ENCODE measurements around the gene ZNF17.

Gene ZNF17

DNA sequence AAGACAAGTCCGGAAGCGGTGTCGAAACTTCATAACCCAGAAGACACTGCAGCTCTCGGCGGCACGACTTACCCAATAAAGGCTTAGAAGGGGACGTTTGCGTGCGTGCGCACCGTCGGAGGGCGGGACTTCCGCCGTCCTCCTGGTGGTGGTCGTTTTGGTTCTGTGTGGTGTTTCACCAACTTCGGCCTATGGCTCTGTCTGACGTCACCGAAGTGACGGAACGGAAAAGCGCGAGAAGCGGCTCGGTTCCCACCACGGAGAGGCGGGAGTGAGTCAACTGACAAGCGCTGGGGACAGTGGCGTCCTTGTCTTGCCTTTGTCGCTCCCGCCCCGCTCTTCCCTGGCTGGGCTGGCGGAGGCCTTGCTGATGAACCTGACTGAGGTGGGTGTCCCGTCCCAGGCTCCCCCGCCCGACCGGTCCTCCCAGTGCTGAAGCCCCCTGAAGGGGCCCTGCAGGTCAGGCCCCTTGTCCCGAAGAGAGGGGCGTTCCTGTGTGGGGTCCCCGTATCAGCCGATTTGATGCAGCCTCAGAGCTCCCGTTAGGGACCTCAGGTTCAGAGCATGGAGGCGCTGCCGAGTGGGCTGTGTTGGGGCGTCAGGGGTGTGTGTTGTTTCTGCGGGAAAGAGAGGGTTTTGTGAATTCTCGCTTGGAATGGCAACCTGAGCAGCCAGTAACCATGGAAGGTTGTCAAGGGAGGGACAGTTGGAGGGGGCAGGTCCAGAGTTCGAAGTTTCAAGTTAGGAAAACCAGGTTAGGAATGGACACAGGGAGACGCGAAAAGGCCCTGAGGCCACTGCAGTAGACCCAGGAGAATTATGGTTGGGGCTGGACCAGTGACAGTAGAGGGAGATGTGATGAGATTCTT, 21.0 kb upstream of the ZNF17 start, which contains the start of gene ZNF548:
Gene ZNF548, plus strand, starts transcription at position 125 of the 869 bp plus-strand sequence. Its CDS starts 246 bp downstream, at position 371.
- ATAC-seq (replicated peaks) = peak; percentile 93

DNA sequence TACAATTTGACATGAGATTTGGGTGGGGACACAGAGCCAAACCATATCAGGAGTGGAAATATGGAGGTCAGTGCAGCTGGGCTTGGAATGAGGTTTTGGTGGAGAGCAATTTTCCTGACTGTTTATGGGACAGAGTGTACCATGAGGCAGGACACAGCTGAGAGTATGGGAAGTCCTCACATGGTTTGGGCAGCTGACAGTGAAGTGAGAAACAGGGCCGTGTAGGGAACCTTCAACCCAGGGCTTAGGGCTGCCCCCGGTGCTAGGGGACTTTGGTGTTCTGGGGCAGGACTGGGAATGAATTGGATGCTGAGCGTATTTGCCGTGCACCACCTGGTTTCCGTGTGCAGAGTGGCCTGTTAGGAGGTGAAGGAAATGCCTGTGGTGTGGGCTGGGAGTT, 15.3 kb upstream of the ZNF17 start:
- H3K4me1 Mint-ChIP-seq (ENCODE audit: low read depth in 2 of 2) = peaks cover 27 to 36% of the 10 kb centered on the region in 2 donors
- no peak overlapping the region for H3K27ac Mint-ChIP-seq
- no peaks in the 10 kb centered on the region for H3K27me3 Mint-ChIP-seq
- peaks cover 18 to 42% of the 10 kb centered on the region in 2 donors for H3K9me3 Mint-ChIP-seq
- peaks cover 41% of the 10 kb centered on the region for H3K36me3 Mint-ChIP-seq (ENCODE audit: insufficient read depth)
- no peak for DNase-seq
- no peak for ATAC-seq (replicated peaks)
- no peak overlapping the region for H3K4me3 Mint-ChIP-seq

More for the DNA sequence above, 21.0 kb upstream of the ZNF17 start, which contains the start of gene ZNF548:
- Mint-ChIP-seq H3K36me3 (ENCODE audit: insufficient read depth) (peaks cover 24% of the 10 kb centered on the region), H3K4me3 (peak within 1 kb of the TSS; percentile 88 to 97), H3K4me1 (ENCODE audit: low read depth in 2 of 2) (peaks cover 32 to 45% of the 10 kb centered on the region in 2 donors), H3K27ac (peak within 1 kb of the TSS; percentile 98 to 99), H3K9me3 (peaks cover 3 to 18% of the 10 kb centered on the region in 2 donors), H3K27me3 (no peaks in the 10 kb centered on the region)
- peak; percentile 97 to 98 (median 97) for DNase-seq

DNA sequence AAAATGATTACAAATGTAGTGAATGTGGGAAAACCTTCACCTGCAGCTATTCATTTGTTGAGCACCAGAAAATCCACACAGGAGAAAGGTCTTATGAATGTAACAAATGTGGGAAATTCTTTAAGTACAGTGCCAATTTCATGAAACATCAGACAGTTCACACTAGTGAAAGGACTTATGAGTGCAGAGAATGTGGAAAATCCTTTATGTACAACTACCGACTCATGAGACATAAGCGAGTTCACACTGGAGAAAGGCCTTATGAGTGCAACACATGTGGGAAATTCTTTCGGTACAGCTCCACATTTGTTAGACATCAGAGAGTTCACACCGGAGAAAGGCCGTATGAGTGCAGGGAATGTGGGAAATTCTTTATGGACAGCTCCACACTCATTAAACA, 12.1 kb upstream of the ZNF17 start:
- no peak overlapping the region for H3K27ac Mint-ChIP-seq
- no peak for ATAC-seq (replicated peaks)
- peaks cover 18 to 19% of the 10 kb centered on the region in 2 donors for H3K4me1 Mint-ChIP-seq (ENCODE audit: low read depth in 2 of 2)
- H3K36me3 Mint-ChIP-seq (ENCODE audit: insufficient read depth) = peaks cover 40% of the 10 kb centered on the region
- H3K27me3 Mint-ChIP-seq = no peaks in the 10 kb centered on the region
- H3K9me3 Mint-ChIP-seq = peaks cover 18 to 42% of the 10 kb centered on the region in 2 donors
- DNase-seq = no peak
- H3K4me3 Mint-ChIP-seq = no peak overlapping the region

DNA sequence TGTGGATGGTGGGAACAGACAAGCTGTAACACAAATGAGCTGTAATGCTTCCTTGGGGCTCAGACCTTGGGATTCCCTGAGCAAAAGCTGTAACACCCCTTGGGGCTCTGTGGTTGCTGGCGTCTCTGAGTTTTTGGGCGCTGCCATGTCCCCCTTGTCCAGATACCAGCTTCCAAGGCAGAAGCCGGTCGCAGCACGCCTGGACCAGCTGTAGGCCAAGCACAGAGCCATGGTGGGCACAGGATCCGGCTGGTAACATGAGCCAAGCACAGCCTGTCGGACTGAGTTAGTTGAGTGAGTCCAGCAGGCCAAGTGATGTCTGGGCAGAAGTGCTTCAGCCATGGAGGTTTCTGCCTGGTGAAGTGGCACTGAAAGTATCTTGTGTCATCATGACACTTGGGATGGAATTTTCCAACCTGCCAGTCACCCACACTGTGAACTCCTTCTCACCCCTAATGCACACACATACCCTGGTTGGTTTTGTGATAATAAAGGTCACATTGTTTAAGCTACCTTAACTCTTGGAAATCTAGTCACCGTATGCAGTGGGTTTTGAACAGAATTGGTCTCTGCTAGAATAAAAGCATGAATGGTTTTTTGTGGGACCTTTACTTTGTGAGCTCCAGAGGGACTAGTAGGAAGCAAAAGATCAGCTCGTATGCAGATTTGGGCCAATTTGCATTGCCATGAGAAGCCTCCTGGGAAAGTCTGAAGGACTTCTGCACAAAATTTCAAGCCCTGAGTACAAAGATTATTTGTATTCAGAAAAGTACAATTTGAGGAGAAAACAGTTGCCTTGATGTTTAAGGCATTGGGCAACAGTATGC, 7.0 kb upstream of the ZNF17 start:
- no peak overlapping the region for H3K4me3 Mint-ChIP-seq

DNA sequence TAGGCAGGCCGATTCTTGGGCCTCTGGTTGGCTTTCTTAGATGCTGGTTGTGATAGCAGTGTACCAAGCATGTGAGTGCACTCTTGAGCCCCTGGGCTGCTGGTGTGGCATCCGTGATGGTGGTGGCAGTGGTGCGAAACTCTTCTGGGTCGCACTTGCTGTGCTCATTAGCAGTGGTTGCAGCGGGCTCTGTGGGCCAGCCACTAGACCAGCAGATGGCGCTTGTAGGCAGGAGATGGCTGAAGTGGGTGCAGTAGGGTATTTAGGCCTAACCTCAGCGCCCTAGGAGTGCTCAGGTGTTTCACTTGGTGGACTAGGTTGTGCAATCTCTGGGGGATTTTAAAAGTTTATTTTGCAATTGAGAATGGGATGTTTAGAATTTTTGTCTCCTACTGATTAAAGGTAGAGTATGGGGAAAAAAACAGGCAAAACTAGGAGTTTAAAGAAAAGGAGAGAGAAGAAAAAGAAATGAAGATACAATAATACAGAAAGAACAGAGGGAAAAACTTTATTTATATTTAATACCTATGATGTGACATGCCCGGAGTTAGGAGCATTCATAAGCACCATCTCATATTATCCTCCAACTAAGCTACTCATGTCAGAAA, 4.3 kb upstream of the ZNF17 start:
- peak; percentile 50 to 67 (median 55) for DNase-seq

More for the DNA sequence above, 7.0 kb upstream of the ZNF17 start:
- ATAC-seq (replicated peaks) = no peak
- peaks cover 2% of the 10 kb centered on the region for H3K36me3 Mint-ChIP-seq (ENCODE audit: insufficient read depth)
- DNase-seq = no peak
- peaks cover 0 to 3% of the 10 kb centered on the region in 2 donors for H3K4me1 Mint-ChIP-seq (ENCODE audit: low read depth in 2 of 2)
- peaks cover 0 to 4% of the 10 kb centered on the region in 2 donors for H3K9me3 Mint-ChIP-seq
- no peaks in the 10 kb centered on the region for H3K27me3 Mint-ChIP-seq
- no peak overlapping the region for H3K27ac Mint-ChIP-seq

DNA sequence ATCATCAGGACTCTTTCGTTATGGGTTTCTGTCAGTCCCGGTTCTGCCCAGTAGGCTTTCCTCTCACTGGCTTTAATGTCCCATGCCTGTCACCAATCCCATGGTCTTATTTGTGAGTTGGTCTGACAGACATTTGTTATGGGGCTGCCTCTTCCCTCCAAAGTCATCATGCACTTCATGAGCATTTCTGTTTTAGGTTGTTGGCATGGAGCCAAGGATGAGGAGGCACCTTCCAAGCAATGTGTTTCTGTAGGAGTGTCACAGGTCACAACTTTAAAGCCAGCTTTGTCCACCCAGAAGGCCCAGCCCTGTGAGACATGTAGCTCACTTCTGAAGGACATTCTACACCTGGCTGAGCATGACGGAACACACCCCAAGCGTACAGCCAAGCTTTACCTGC, 8.5 kb downstream of the ZNF17 start:
- Mint-ChIP-seq H3K36me3 (ENCODE audit: insufficient read depth) (peaks cover 52% of the 10 kb centered on the region), H3K4me1 (ENCODE audit: low read depth in 2 of 2) (peaks cover 11 to 13% of the 10 kb centered on the region in 2 donors), H3K27ac (no peak overlapping the region), H3K4me3 (no peak overlapping the region), H3K27me3 (no peaks in the 10 kb centered on the region), H3K9me3 (peaks cover 15 to 36% of the 10 kb centered on the region in 2 donors)
- DNase-seq (no peak), ATAC-seq (replicated peaks) (no peak)

More for the DNA sequence above, 4.3 kb upstream of the ZNF17 start:
- peaks cover 9 to 15% of the 10 kb centered on the region in 2 donors for H3K4me1 Mint-ChIP-seq (ENCODE audit: low read depth in 2 of 2)
- peak; percentile 39 for ATAC-seq (replicated peaks)
- no peaks in the 10 kb centered on the region for H3K9me3 Mint-ChIP-seq
- no peaks in the 10 kb centered on the region for H3K36me3 Mint-ChIP-seq (ENCODE audit: insufficient read depth)
- H3K27ac Mint-ChIP-seq = peak overlapping the region in 1 of 2 donors; percentile 6
- H3K4me3 Mint-ChIP-seq = no peak overlapping the region
- H3K27me3 Mint-ChIP-seq = no peaks in the 10 kb centered on the region

DNA sequence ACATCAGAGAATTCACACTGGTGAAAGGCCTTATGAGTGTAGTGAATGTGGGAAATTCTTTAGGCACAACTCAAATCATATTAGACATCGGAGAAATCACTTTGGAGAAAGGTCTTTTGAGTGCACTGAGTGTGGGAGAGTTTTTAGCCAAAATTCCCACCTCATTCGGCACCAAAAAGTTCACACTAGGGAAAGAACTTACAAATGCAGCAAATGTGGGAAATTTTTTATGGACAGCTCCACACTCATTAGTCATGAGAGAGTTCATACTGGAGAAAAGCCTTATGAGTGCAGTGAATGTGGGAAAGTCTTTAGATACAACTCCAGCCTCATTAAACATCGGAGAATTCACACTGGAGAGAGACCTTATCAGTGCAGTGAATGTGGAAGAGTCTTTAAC, 10.1 kb downstream of the ZNF17 start:
- no peak overlapping the region for H3K27ac Mint-ChIP-seq
- H3K4me1 Mint-ChIP-seq (ENCODE audit: low read depth in 2 of 2) = peaks cover 1 to 7% of the 10 kb centered on the region in 2 donors
- peaks cover 39% of the 10 kb centered on the region for H3K36me3 Mint-ChIP-seq (ENCODE audit: insufficient read depth)
- peaks cover 8 to 25% of the 10 kb centered on the region in 2 donors for H3K9me3 Mint-ChIP-seq
- no peak overlapping the region for H3K4me3 Mint-ChIP-seq
- no peaks in the 10 kb centered on the region for H3K27me3 Mint-ChIP-seq
- DNase-seq (no peak), ATAC-seq (replicated peaks) (no peak)

DNA sequence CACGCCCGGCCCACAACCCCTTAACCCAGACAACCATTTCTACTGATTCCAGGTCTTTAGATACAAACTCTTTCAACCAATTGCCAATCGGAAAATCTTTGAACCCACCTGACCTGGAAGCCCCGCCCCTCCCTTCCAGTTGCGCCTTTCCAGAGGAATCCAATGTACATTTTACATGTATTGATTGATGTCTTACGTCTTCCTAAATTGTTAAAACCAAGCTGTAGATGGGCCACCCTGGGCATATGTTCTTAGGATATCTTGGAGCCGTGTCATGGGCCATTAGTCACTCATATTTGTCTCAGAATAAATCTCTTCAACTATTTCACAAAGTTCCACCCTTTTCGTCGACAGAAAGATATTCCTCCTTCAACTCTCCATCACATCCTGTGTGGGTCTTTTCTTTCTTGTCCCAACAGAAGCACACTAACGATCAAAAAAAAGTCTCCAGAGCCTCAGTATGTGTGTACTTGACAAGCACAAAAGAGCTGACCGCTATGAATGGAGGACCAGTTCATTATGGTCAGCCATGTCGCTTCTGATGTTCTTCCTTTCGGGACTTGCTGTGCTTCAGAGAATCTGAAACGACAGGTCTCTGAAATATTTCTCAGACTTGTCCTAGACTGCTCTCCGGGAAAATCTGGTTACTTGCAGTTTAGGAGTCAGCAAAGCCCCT, 23.6 kb downstream of the ZNF17 start:
- Mint-ChIP-seq H3K4me3 (peak overlapping the region; percentile 92 to 98), H3K27ac (peak overlapping the region; percentile 92 to 95), H3K27me3 (no peaks in the 10 kb centered on the region), H3K9me3 (peaks cover 4 to 19% of the 10 kb centered on the region in 2 donors), H3K36me3 (ENCODE audit: insufficient read depth) (peaks cover 8% of the 10 kb centered on the region), H3K4me1 (ENCODE audit: low read depth in 2 of 2) (peaks cover 26 to 27% of the 10 kb centered on the region in 2 donors)
- ATAC-seq (replicated peaks) = no peak
- DNase-seq = no peak

DNA sequence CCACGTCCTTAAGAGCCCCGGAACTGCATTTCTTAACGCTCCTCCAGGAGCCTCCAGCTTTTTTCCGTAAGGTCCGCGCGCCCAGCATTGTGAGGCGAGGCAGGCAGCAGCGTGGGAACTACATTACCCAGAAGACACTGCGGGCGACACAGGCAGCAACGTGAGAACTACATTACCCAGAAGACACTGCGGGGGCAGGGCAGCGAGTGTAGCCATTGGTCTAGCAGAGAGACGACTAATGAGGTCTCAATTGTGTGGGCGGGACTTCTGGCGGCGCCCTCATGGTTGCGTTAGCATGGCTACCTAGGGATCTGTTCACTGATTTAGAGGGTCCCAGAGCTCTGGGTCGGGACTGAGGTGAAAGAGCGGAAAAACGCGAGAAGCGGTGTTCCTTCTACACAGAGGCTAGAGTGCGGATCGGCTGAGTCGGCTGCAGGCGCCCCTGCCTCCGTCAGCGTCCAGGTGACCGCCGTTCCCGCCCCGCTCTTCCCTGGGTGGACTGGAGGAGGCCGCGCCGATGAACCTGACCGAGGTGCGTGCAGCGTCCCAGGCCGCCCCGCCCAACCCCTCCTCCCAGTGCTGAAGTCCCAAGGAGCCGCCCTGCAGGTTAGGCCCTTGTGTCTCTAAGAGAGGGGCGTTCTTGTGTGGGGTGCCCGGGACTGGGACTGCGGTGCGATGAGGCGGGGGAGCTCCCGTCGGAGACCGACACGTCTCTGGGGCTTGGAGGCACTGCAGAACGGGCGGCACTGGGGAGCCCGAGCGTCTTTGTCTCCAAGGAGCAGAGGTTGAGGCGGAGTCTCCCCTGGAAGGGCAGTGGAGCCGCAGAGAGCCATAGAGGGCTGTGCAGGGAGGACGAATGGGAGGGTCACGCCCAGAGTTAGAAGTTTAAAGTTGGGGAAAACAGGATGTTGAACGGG, 24.4 kb downstream of the ZNF17 start, which contains the start of gene ZNF749:
Gene ZNF749, plus strand, starts transcription at position 264 of the 917 bp plus-strand sequence. Its CDS starts 254 bp downstream, at position 518.
- Mint-ChIP-seq H3K27me3 (no peaks in the 10 kb centered on the region), H3K4me3 (peak within 1 kb of the TSS; percentile 92 to 98), H3K9me3 (peaks cover 4 to 27% of the 10 kb centered on the region in 2 donors), H3K27ac (peak within 1 kb of the TSS; percentile 92 to 95), H3K4me1 (ENCODE audit: low read depth in 2 of 2) (peaks cover 28 to 34% of the 10 kb centered on the region in 2 donors), H3K36me3 (ENCODE audit: insufficient read depth) (peaks cover 8% of the 10 kb centered on the region)
- peak; percentile 96 to 98 (median 98) for DNase-seq
- ATAC-seq (replicated peaks) = peak; percentile 100

DNA sequence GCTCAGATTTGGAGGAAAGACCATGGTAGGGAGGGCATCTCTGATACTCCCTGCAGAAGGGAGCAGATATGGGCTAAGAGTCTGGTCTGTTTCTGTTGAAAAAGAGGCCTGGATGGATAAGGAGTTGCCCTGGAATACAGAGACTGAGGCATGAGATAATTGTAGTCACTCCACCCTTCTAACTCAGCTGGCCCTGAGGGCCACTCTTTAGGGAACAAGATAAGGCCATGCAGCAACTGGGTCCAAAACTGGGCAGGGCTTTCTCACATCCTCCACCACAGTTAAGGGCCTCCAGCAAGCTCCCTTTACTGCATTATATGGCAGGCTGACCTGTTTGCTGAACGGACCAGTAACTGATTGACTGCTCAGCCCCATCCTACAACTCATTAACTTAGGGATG, 25.5 kb downstream of the ZNF17 start:
- Mint-ChIP-seq H3K4me1 (ENCODE audit: low read depth in 2 of 2) (peaks cover 30 to 37% of the 10 kb centered on the region in 2 donors), H3K4me3 (peak overlapping the region; percentile 92 to 98), H3K27ac (peak overlapping the region; percentile 92 to 95), H3K27me3 (no peaks in the 10 kb centered on the region), H3K36me3 (ENCODE audit: insufficient read depth) (peaks cover 8% of the 10 kb centered on the region), H3K9me3 (peaks cover 4 to 32% of the 10 kb centered on the region in 2 donors)
- DNase-seq (no peak), ATAC-seq (replicated peaks) (no peak)

DNA sequence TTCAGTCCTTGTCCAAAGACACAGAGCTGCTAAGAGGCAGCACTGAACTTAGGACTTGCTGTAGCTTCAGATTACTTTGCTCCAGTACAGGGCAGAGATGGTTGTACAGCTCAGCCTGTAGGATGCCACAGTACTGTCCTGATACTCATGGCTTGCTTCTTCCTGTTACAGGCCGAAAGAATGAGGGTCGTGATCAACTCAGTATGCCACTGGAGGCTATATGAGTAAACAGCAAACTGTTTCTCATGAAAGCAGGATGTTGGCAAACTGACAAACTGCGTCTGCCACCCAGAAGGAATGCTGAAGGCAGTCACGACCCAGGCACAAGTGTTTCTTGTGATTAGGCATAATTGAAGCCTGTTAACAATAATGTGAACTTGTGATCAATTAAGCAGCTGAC, 27.0 kb downstream of the ZNF17 start:
- Mint-ChIP-seq H3K27me3 (no peaks in the 10 kb centered on the region), H3K4me1 (ENCODE audit: low read depth in 2 of 2) (peaks cover 30 to 37% of the 10 kb centered on the region in 2 donors), H3K4me3 (no peak overlapping the region), H3K36me3 (ENCODE audit: insufficient read depth) (peaks cover 11% of the 10 kb centered on the region), H3K9me3 (peaks cover 4 to 39% of the 10 kb centered on the region in 2 donors), H3K27ac (no peak overlapping the region)
- ATAC-seq (replicated peaks) (no peak), DNase-seq (no peak)

DNA sequence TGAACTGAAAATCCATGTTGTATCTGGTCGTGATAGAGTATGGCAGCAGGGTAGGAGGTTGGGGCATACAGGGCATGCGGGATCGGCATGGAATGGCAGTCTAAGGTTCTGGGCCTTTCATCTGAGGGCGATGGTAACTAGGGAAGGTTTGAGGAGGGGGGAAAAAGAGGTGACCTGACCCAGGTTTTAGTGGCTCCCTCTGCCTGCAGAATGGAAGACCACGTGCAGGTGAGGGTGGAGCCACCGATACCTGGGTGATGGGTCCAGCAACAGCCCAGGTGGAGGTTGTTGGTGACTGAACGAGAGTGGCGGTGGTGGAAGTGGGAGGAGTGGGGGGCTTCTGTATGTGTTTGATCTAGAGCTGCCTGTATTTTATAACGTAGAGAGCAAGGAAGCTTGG, 28.0 kb downstream of the ZNF17 start:
- DNase-seq (no peak), ATAC-seq (replicated peaks) (no peak)
- Mint-ChIP-seq H3K4me1 (ENCODE audit: low read depth in 2 of 2) (peaks cover 30 to 37% of the 10 kb centered on the region in 2 donors), H3K27me3 (no peaks in the 10 kb centered on the region), H3K9me3 (peaks cover 4 to 40% of the 10 kb centered on the region in 2 donors), H3K4me3 (no peak overlapping the region), H3K27ac (no peak overlapping the region), H3K36me3 (ENCODE audit: insufficient read depth) (peaks cover 16% of the 10 kb centered on the region)
